ENCODE measurements around the gene NEMP2.

NEMP2 gene

GRCh38 chr2:190504912-190505311 is 29.6 kb downstream of the NEMP2 start:
- DNase-seq = no peak
- ChIA-PET POLR2A (no interaction called here), CTCF (no interaction called here)
- Histone ChIP-seq H3K9me3 (ENCODE audit: control extremely low read depth in 1 of 5, control insufficient read depth in 4 of 5, insufficient read depth in 2 of 5, low read depth in 1 of 5, low read length in 4 of 5) (no peaks in the 10 kb centered on the region), H3K4me1 (ENCODE audit: control extremely low read depth in 1 of 4, control insufficient read depth in 4 of 4, insufficient read depth in 4 of 4, low read length in 3 of 4) (peaks cover 0 to 6% (median 0%) of the 10 kb centered on the region in 4 experiments), H3K27me3 (replicated peaks in 2 of 5; ENCODE audit: control insufficient read depth in 4 of 5, insufficient read depth in 5 of 5, low read length in 4 of 5) (no peaks in the 10 kb centered on the region), H3K36me3 (ENCODE audit: control insufficient read depth in 4 of 4, insufficient read depth in 4 of 4, low read length in 3 of 4) (peaks cover 10 to 78% (median 52%) of the 10 kb centered on the region in 4 experiments), H3K4me3 (ENCODE audit: control insufficient read depth in 1 of 7, extremely low read depth in 1 of 7, insufficient read depth in 4 of 7, low read depth in 2 of 7, low read length in 6 of 7) (no peak overlapping the region), H3K27ac (ENCODE audit: insufficient read depth in 1 of 2, low read depth in 1 of 2, low read length in 2 of 2, poor library complexity in 1 of 2, severe bottlenecking in 2 of 2) (no peak overlapping the region)
- 100% methylated on average over 2 of the region's 3 CpGs for WGBS (ENCODE audit: insufficient coverage)

GRCh38 chr2:190503088-190503487 is 31.4 kb downstream of the NEMP2 start:
- CTCF ChIA-PET = interaction anchor here (0.5 to 1.5 kb wide), 4 partner anchors 14 to 121 kb away, joined by 3 to 4 read pairs (median 4); no protein-coding TSS in a partner anchor

GRCh38 chr2:190501702-190502407 is 32.7 kb downstream of the NEMP2 start:
- Histone ChIP-seq H3K4me1 (ENCODE audit: control extremely low read depth in 1 of 4, control insufficient read depth in 4 of 4, insufficient read depth in 4 of 4, low read length in 3 of 4) (peaks cover 0 to 2% (median 0%) of the 10 kb centered on the region in 4 experiments), H3K27ac (ENCODE audit: insufficient read depth in 1 of 2, low read depth in 1 of 2, low read length in 2 of 2, poor library complexity in 1 of 2, severe bottlenecking in 2 of 2) (no peak overlapping the region), H3K4me3 (ENCODE audit: control insufficient read depth in 1 of 7, extremely low read depth in 1 of 7, insufficient read depth in 4 of 7, low read depth in 2 of 7, low read length in 6 of 7) (no peak overlapping the region), H3K9me3 (ENCODE audit: control extremely low read depth in 1 of 5, control insufficient read depth in 4 of 5, insufficient read depth in 2 of 5, low read depth in 1 of 5, low read length in 4 of 5) (no peaks in the 10 kb centered on the region), H3K27me3 (replicated peaks in 2 of 5; ENCODE audit: control insufficient read depth in 4 of 5, insufficient read depth in 5 of 5, low read length in 4 of 5) (no peaks in the 10 kb centered on the region), H3K36me3 (ENCODE audit: control insufficient read depth in 4 of 4, insufficient read depth in 4 of 4, low read length in 3 of 4) (peaks cover 19 to 86% (median 49%) of the 10 kb centered on the region in 4 experiments)
- ChIA-PET POLR2A (no interaction called here), CTCF (interaction anchor here (0.6 to 2.6 kb wide), 5 partner anchors 8 to 91 kb away, joined by 3 to 11 read pairs (median 4); no protein-coding TSS in a partner anchor)
- DNase-seq = no peak
- 100% methylated on average over 1 of the region's 3 CpGs for WGBS (ENCODE audit: insufficient coverage)

More at GRCh38 chr2:190503088-190503487, 31.4 kb downstream of the NEMP2 start:
- POLR2A ChIA-PET = no interaction called here
- no peak overlapping the region for H3K4me3 ChIP-seq (ENCODE audit: control insufficient read depth in 1 of 7, extremely low read depth in 1 of 7, insufficient read depth in 4 of 7, low read depth in 2 of 7, low read length in 6 of 7)
- H3K27ac ChIP-seq (ENCODE audit: insufficient read depth in 1 of 2, low read depth in 1 of 2, low read length in 2 of 2, poor library complexity in 1 of 2, severe bottlenecking in 2 of 2) = no peak overlapping the region
- H3K36me3 ChIP-seq (ENCODE audit: control insufficient read depth in 4 of 4, insufficient read depth in 4 of 4, low read length in 3 of 4) = peaks cover 16 to 80% (median 47%) of the 10 kb centered on the region in 4 experiments
- no peaks in the 10 kb centered on the region for H3K27me3 ChIP-seq (replicated peaks in 2 of 5; ENCODE audit: control insufficient read depth in 4 of 5, insufficient read depth in 5 of 5, low read length in 4 of 5)
- H3K4me1 ChIP-seq (ENCODE audit: control extremely low read depth in 1 of 4, control insufficient read depth in 4 of 4, insufficient read depth in 4 of 4, low read length in 3 of 4) = peaks cover 0 to 6% (median 0%) of the 10 kb centered on the region in 4 experiments
- 100% methylated on average over 3 of the region's 3 CpGs for WGBS (ENCODE audit: insufficient coverage)
- DNase-seq = no peak
- no peaks in the 10 kb centered on the region for H3K9me3 ChIP-seq (ENCODE audit: control extremely low read depth in 1 of 5, control insufficient read depth in 4 of 5, insufficient read depth in 2 of 5, low read depth in 1 of 5, low read length in 4 of 5)

- Histone ChIP-seq H3K27me3 (replicated peaks in 2 of 5; ENCODE audit: control insufficient read depth in 4 of 5, insufficient read depth in 5 of 5, low read length in 4 of 5) (no peaks in the 10 kb centered on the region), H3K27ac (ENCODE audit: insufficient read depth in 1 of 2, low read depth in 1 of 2, low read length in 2 of 2, poor library complexity in 1 of 2, severe bottlenecking in 2 of 2) (no peak overlapping the region), H3K36me3 (ENCODE audit: control insufficient read depth in 4 of 4, insufficient read depth in 4 of 4, low read length in 3 of 4) (peaks cover 19 to 80% (median 45%) of the 10 kb centered on the region in 4 experiments), H3K4me1 (ENCODE audit: control extremely low read depth in 1 of 4, control insufficient read depth in 4 of 4, insufficient read depth in 4 of 4, low read length in 3 of 4) (no peaks in the 10 kb centered on the region), H3K9me3 (ENCODE audit: control extremely low read depth in 1 of 5, control insufficient read depth in 4 of 5, insufficient read depth in 2 of 5, low read depth in 1 of 5, low read length in 4 of 5) (no peaks in the 10 kb centered on the region), H3K4me3 (ENCODE audit: control insufficient read depth in 1 of 7, extremely low read depth in 1 of 7, insufficient read depth in 4 of 7, low read depth in 2 of 7, low read length in 6 of 7) (no peak overlapping the region)
- CTCF ChIA-PET = interaction anchor here (0.6 to 2.6 kb wide), 5 partner anchors 9 to 90 kb away, joined by 3 to 11 read pairs (median 4); no protein-coding TSS in a partner anchor
- POLR2A ChIA-PET = no interaction called here
- WGBS (ENCODE audit: insufficient coverage) = 93% methylated on average over 3 of the region's 5 CpGs
- DNase-seq = no peak
Measured at GRCh38 chr2:190501231-190501630, 33.3 kb downstream of the NEMP2 start.

DNA sequence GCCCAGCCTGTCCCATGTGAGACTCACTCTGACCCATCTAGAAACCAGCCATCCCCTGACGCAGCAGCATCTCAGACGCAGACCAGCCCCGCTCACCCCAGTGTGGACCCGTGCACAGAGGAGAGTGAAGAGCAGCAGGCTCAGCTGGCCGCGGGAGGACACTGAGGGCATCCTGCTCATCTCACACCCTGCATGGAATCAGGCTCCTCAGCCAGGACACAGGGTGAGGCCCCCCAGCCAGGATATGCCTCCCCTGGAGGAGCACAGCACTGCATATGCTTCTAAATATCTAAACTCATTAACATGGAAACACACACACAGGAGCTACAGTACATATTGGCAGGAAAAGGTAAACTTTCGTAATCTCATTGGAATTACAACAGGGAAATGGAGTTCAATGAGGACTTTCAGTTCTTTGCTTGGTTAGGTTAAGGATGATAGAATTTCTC is 34.4 kb downstream of the NEMP2 start:
- H3K27me3 ChIP-seq (replicated peaks in 2 of 5; ENCODE audit: control insufficient read depth in 4 of 5, insufficient read depth in 5 of 5, low read length in 4 of 5) = no peaks in the 10 kb centered on the region
- no peaks in the 10 kb centered on the region for H3K9me3 ChIP-seq (ENCODE audit: control extremely low read depth in 1 of 5, control insufficient read depth in 4 of 5, insufficient read depth in 2 of 5, low read depth in 1 of 5, low read length in 4 of 5)
- no peaks in the 10 kb centered on the region for H3K4me1 ChIP-seq (ENCODE audit: control extremely low read depth in 1 of 4, control insufficient read depth in 4 of 4, insufficient read depth in 4 of 4, low read length in 3 of 4)
- 100% methylated on average over 4 of the region's 7 CpGs for WGBS (ENCODE audit: insufficient coverage)
- H3K36me3 ChIP-seq (ENCODE audit: control insufficient read depth in 4 of 4, insufficient read depth in 4 of 4, low read length in 3 of 4) = peaks cover 19 to 70% (median 37%) of the 10 kb centered on the region in 4 experiments
- no peak overlapping the region for H3K27ac ChIP-seq (ENCODE audit: insufficient read depth in 1 of 2, low read depth in 1 of 2, low read length in 2 of 2, poor library complexity in 1 of 2, severe bottlenecking in 2 of 2)
- DNase-seq = no peak
- H3K4me3 ChIP-seq (ENCODE audit: control insufficient read depth in 1 of 7, extremely low read depth in 1 of 7, insufficient read depth in 4 of 7, low read depth in 2 of 7, low read length in 6 of 7) = no peak overlapping the region
- ChIA-PET POLR2A (no interaction called here), CTCF (interaction anchor here (2.0 to 2.6 kb wide), 2 partner anchors 10 to 12 kb away, joined by 6 to 11 read pairs; no protein-coding TSS in a partner anchor)

DNA sequence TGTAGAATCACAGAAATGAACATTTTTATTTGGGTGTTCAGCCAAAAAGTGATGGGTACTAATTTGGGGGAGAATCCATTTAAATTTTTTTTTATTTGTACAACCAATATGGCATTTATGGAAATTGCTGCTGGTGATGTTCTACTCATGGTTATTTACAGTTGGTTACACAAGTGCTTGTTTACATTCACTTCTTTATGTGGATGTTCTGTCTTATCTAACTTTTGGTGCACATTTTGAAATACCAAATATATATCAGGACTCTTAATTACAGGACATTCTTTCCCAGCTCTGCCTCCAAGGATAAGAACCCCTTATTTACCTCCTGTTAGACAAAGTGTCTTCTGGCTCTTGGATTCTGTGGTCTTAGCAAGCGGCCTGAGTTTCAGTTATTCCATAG is 35.2 kb downstream of the NEMP2 start:
- Histone ChIP-seq H3K4me3 (ENCODE audit: control insufficient read depth in 1 of 7, extremely low read depth in 1 of 7, insufficient read depth in 4 of 7, low read depth in 2 of 7, low read length in 6 of 7) (no peak overlapping the region), H3K27me3 (replicated peaks in 2 of 5; ENCODE audit: control insufficient read depth in 4 of 5, insufficient read depth in 5 of 5, low read length in 4 of 5) (no peaks in the 10 kb centered on the region), H3K4me1 (ENCODE audit: control extremely low read depth in 1 of 4, control insufficient read depth in 4 of 4, insufficient read depth in 4 of 4, low read length in 3 of 4) (peaks cover 0 to 3% (median 0%) of the 10 kb centered on the region in 4 experiments), H3K36me3 (ENCODE audit: control insufficient read depth in 4 of 4, insufficient read depth in 4 of 4, low read length in 3 of 4) (peaks cover 18 to 62% (median 29%) of the 10 kb centered on the region in 4 experiments), H3K27ac (ENCODE audit: insufficient read depth in 1 of 2, low read depth in 1 of 2, low read length in 2 of 2, poor library complexity in 1 of 2, severe bottlenecking in 2 of 2) (no peak overlapping the region), H3K9me3 (ENCODE audit: control extremely low read depth in 1 of 5, control insufficient read depth in 4 of 5, insufficient read depth in 2 of 5, low read depth in 1 of 5, low read length in 4 of 5) (no peaks in the 10 kb centered on the region)
- no CpG with 5 or more reads among the region's 1 CpG for WGBS (ENCODE audit: insufficient coverage)
- POLR2A ChIA-PET = no interaction called here
- no peak for DNase-seq
- CTCF ChIA-PET = no interaction called here

- H3K9me3 ChIP-seq (ENCODE audit: control extremely low read depth in 1 of 5, control insufficient read depth in 4 of 5, insufficient read depth in 2 of 5, low read depth in 1 of 5, low read length in 4 of 5) = peaks cover 0 to 3% (median 0%) of the 10 kb centered on the region in 5 experiments
- H3K4me3 ChIP-seq (ENCODE audit: control insufficient read depth in 1 of 7, extremely low read depth in 1 of 7, insufficient read depth in 4 of 7, low read depth in 2 of 7, low read length in 6 of 7) = no peak overlapping the region
- ChIA-PET POLR2A (no interaction called here), CTCF (no interaction called here)
- DNase-seq = no peak
- no peak overlapping the region for H3K27ac ChIP-seq (ENCODE audit: insufficient read depth in 1 of 2, low read depth in 1 of 2, low read length in 2 of 2, poor library complexity in 1 of 2, severe bottlenecking in 2 of 2)
- H3K36me3 ChIP-seq (ENCODE audit: control insufficient read depth in 4 of 4, insufficient read depth in 4 of 4, low read length in 3 of 4) = peaks cover 13 to 53% (median 20%) of the 10 kb centered on the region in 4 experiments
- peaks cover 0 to 3% (median 0%) of the 10 kb centered on the region in 4 experiments for H3K4me1 ChIP-seq (ENCODE audit: control extremely low read depth in 1 of 4, control insufficient read depth in 4 of 4, insufficient read depth in 4 of 4, low read length in 3 of 4)
- WGBS (ENCODE audit: insufficient coverage) = 93% methylated on average over 4 of the region's 4 CpGs
- H3K27me3 ChIP-seq (replicated peaks in 2 of 5; ENCODE audit: control insufficient read depth in 4 of 5, insufficient read depth in 5 of 5, low read length in 4 of 5) = no peaks in the 10 kb centered on the region
Measured at GRCh38 chr2:190497428-190497827, 37.1 kb downstream of the NEMP2 start.
